Tibial nerve (tissue), 3 donors: Measurements from ENCODE around the gene ZFAND5.

ENCODE experiments used
- CTCF ChIP-seq, 5 experiments: fragments of 200-600 bp in 3 of 5; fragments of 450-650 bp in 2 of 5; sonication (generic) in 3 of 5; IDR thresholded peaks; one replicate each; pipeline ENCODE4 v1.5.1; 2016 to 2019; ENCODE audit warnings: antibody characterized with exemption in 5 of 5, mild to moderate bottlenecking in 3 of 5, moderate library complexity in 2 of 5
- POLR2A ChIP-seq, 2 donors: fragments of 450-650 bp; IDR thresholded peaks; one replicate each; pipeline ENCODE4 v1.6.1; 2017; ENCODE audit warnings: antibody characterized with exemption in 2 of 2, mild to moderate bottlenecking in 2 of 2, moderate library complexity in 2 of 2

GRCh38 chr9:72365525-72366256 is 683 bp upstream of the ZFAND5 start:
- TF ChIP-seq CTCF (IDR thresholded peaks at IDR 0.05) (peak in 3 of 5 experiments; percentile 27 to 52 (median 29)), POLR2A (IDR thresholded peaks at IDR 0.05) (peak in 1 of 2 donors; percentile 7)
